Raji (cell line): ENCODE measurements around the gene PFDN4.

Experiments
- POLR2A ChIP-seq: IDR thresholded peaks from 2 replicates; pipeline ENCODE4 v1.6.1; 2011; ENCODE audit warnings: low read depth, low read length, control low read depth; ENCODE audit not compliant: insufficient read depth

Gene PFDN4

DNA sequence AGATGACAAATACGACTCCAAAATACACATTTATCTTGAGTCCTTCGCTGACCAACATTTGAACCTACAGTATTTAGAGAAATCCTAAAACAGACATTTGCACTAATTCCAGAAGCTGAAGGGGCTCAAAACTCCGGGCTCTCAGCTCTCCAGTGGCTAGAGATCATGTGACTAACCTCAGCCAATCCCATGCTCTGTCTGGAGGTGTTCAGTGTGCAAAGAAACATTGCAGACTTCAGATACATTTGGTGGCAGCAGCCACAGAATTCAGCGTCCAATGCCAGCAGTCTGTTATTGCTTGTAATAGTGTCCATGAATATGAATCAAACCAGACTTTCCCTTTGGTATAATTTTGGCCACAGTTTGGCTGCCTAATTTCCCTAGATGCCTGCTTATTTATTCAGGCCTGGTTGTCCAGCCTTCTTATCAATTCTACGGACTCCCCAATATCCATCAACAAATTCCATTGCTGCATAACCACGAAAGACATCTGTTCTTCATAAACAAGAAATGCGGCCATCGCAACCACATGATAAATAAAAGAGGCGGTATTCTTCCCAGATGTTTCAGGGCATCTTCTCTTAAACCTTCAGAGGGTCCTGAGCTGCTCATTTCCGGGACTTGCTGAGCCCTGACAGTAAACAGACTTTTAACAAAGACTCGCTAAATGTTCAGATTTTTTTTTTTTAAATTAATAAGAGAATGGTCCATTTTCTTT, 19.6 kb upstream of the PFDN4 start:
- TF ChIP-seq POLR2A: no peak

DNA sequence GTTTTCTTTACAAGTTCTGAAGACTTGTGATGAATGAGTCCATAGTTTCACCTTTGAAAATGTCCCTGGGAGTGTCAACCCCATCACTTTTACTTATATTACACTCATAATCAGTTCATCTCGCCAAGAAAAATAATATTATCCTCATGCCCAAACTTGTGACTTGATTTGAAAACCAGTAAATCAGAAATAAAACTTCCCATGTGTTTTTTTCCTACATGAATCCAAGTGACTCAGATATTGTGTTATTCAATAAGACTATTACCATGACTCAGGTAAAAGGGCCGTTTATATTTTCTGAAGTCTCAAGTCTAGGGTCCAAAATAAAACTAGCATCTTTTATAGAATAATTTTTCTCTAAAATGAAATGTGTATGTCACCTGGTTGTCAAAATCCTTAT, 18.3 kb upstream of the PFDN4 start:
- TF ChIP-seq POLR2A: no peak

DNA sequence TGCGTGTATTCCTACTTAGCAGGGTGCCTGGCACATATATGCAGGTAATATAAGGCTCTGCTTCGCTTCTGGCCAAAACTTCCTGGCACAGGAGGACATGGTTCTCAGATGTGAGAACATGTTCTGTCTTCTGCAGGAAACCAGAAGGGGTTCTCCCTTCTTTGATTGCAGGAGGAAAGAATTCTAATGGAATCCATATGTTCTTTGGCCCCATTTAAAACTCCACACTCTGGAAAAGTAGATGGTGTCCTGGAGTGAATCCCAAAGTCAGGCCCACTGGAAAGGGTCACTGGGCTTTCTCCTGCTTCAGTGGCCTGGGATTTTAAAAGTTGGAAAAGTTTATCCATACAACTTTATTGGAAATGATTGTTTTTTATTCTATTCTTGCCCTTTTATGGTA, 17.7 kb upstream of the PFDN4 start:
- TF ChIP-seq POLR2A: no peak

DNA sequence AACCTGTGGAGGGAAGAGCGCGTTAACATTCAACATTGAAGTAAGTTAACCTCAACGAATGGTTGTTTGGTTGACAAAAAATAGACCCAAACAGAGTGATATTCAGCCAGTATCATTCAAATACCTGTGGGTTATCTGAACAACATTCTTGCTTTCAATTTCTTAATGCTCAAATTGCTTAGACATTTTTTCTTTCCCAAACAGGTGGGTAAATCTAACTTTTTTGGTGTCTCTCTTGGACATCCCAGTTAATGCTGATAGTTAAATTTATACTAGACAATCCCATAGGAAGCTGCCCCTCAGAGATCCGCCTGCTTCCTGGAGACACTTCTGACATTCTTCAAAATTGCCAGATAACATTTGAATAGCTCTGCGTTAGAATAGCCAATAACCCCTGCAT, 14.1 kb upstream of the PFDN4 start:
- TF ChIP-seq POLR2A: no peak

DNA sequence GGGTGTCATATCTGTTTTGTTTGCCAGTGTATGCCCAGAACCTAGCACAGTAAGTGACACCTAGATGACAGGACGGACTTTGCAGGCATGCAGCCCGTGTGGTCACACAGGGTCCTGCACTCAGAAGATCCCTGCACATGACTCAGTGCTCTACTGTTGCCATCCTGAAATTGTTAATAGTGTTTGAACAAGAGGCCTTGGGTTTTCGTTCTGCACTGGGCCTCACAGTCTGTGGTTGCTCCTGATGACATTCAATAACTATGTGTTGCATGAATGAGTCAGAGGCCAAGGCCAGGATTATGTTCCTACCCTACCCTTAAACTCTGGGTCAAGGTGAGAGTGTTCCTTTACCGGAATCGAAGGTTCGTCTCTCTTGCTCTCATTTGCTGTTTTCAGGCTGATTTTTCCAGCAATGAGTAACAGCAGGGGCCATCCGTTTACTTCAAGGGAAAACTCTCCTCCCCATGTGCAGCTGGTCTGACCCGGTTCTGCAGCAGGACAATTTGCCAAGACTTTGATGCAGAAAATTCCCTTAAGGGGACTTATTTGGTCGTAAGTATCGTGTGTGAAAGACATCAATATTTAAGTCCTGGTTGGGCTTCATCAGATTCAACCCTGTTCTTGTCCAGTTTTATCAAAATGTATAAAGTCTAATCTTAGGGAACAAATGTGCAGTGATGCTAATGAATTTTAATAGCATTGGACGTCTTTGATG, 13.0 kb upstream of the PFDN4 start:
- TF ChIP-seq POLR2A: no peak

DNA sequence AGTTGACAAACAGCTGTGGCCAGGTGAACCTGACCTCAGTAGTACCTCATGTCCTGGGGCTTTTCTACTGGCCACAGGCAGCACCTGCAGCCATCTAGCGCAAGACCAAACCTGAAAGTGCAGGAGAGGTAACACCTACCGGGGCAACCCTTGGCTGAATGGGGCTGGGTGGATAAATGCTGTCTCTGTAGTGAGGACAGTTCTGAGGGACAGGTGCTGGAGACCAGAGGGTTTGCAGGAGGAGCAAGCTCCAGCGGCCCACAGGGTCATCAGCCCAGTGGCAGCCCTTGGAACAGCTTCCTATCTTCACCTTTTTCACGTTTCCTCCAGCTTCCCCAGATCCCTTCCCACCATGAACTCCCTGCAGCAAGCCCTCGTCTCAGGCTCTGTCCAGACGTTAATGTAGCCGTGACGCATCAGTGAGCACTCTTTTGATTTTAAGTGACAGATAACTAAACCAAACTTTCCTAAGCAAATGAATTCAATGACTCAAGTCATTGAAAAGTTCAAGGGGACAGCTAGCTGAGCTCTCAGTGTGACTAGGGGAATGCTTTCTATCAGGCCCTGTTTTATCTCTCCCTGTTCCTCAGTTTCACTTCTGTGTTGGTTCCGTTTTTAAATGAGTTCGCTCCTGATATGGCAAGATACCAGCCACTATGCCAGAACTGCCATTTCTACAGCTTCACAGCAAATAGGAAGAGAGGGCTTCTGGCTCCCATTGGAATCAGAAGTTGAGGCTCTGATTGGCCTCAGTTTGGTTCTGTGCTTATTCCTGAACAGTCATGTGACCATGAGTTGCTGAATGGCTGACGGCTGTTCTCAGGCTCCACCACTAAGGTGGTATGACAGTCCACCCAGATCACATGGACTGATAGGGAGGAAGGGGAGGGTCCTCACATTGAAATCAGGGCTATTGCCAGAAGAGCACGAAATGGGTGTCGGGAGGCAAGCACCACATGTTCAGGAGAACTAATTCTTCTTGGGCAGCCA, 12.1 kb upstream of the PFDN4 start:
- TF ChIP-seq POLR2A: no peak

DNA sequence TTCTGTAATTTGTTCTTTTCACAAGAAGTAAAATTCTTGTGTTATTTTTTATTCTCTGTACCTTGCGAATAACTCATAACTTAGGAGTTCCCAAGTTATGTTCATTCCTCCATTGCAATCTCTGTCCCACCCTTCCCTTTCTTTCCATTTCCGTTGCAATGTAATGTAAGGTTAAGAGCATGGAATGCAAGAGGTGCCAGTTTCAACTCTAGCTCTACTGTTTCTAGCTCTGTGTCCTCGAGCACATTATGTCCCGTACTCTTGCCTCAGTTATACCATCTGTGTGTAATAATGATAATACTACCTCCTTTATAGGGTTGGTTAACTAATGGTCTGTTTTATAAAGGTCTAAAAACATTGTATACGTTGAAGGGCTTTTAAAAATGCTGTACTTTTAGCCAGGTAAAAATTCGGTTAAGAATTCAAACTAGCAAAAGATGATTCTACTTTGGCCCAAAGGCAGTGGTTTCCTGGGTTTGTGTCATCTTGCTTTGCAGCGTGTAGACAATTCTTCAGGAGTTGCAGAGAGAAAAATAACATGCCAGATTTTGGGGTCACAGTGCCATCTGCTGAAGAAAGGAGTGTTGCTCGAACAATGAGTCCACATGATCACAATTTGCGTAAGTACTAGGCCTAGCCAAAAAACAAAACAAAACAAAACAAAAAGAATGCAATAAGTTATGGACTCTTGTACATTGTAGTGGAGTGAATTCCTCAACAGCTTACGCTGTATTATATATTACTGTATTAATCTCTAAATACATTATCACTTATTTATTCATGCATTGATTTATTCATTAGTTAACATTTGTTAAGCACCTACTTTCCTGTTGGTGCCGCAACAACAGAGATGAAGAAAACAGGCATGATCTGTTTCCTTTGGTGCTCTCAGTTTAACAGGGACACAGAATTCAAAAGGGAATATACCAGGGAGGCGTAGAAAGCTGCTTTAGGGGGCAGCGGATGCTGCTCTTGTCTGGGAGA, 10.0 kb upstream of the PFDN4 start:
- no peak for TF ChIP-seq POLR2A

DNA sequence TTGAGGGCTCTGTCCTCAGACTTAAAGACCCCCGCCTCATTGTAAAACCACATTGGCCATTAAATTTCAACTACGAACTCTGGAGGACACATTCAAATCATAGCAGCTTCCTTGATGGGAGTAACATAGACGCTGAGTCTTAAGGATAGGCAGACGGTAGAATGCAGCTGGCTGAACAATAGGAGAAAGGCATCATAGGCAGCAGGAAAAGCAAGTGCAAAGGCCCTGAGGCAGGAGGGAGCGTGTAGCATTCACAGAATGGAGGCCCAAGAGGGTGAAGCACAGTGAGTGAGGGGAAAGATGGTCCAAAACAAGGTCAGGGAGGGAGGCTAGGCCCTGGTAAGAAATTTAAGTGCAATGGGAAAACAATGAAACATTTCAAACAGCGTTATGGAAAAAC, 8.6 kb upstream of the PFDN4 start:
- TF ChIP-seq POLR2A: no peak

DNA sequence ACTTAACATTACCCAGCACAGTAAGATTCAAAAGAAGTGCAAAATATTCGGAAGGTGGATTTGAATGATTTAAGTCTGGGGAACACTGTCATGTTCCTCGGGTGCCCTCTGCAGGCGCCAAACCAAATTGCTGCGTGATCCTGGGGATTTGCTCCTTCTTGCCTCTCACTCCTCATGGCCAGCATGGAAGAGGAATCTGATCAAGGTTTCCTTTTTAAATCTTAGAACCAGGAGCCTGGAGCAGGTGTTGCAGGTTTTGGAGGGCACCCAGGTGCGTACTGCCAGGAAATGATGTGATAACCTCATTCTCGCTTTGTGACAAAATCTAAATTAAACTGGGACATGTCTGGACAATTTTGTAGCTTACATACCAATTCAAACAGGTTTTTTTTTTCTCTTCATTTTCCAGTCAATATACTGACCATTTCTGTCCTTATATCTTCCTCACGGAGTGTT, 8.1 kb upstream of the PFDN4 start:
- TF ChIP-seq POLR2A: no peak

DNA sequence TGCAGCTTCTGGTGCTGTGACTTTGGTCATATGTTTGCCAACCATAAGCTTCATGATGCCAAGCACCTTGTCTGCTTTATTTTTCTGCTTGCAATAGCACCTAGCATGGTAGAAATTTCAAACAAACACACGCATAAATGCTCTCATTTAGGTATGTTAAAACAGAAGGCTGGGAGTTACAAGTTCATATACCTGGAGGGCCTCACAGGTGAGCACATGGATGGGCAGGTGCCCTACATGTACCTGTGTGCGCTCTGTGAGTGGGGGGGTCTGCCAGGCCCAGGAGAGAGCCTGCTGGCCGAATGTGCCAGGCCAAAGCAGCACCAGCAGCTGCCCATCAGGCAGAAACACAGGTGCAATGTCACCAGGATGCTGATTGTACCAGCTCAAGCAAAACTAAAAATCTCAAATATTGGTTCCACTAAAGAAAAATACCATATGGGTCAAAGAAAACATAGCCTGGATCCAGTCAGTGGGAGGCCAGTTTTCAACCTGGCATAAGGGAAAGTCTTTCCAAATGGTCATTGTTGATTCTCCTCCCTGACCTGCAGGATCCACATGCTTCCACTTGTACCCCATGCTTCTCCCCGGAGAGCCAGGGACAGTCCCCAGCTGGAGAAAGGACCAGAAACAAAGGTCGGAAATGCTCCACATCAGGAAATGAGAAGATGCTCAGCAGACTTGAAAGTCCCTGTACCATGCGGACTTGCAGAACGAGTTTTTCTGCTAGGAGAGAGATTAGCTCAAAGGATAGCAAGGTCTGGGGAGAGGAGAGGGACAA, 7.2 kb upstream of the PFDN4 start:
- no peak for TF ChIP-seq POLR2A

DNA sequence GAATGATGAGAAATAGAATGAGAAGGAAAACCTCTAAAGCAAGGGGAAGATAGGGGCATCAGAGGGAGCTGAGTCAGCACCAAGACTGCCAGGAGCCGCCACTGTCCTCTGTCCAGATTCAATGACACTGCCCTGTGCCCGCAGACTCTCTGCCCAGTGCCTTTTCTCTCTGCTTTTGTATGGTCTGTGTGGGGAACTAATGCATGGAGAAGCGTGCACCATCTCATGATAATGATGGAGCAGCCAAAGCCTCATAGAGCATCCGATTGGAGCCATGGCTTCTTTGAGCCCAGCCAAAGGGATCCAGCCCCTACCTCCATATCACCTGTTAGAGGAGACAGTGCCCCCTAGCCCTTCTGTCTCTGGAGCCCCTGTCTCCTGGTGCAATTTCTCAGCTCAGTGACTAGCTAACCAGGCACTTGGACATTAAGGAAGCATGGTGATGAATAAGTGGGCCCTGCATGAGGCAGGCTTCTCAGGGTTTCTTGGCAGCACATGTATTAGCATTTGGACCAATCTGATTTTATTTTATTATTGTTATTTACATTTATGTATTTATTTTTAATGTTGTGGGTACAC, 6.5 kb upstream of the PFDN4 start:
- no peak for TF ChIP-seq POLR2A

DNA sequence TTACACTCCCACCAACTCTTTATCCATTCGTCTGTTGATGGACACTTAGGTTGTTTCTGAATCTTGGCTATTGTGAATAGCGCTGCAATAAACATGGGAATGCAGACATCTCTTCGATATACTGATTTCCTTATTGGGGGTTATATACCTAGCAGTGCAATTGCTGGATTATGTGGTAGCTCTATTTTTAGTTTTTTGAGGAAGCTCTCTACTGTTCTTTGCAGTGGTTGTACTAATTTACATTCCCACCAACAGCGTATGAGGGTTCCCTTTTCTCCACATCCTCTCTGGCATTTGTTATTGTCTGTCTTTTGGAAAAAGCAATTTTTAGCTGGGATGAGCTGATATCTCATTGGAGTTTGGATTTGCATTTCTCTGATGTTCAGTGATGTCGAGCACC, 4.6 kb upstream of the PFDN4 start:
- TF ChIP-seq POLR2A: no peak

DNA sequence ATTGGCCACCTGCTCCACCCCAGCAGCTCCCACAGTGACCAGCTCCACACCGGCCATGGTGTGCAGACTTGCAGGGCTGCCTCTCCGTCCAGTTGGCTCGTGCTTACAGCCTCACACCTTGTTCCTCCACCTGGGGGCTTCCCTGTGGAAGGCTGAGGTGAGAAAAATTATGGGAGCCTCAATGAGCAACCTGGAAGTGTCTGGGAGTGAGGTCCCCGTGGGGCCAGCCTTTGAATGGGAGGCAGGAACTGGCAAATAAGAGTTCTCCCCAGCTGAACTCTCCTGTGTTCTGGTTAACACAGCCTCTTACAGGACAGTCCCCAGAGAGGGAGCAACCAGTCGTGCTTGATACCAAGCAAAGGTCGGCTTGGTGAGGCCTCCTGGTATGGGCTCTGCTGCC, 3.8 kb upstream of the PFDN4 start:
- no peak for TF ChIP-seq POLR2A

DNA sequence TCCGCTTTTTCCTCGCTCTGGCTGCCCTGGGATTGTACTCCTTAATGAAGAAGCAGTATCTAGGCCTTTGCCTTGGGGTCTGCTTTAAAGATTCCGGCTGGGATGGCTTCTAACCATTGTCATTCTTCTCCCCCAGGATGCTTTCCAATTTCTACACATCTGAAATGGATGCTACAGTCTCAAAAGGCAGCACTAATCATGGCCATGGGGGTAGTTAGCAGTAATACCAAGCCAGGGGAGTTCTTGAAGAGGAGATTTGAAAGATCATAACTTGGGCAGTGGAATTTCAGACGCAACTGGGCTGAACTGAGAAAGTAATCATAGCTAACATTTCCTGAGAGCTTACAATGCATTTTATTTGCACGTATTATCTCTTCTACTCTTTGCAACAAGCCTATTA, 3.4 kb upstream of the PFDN4 start:
- no peak for TF ChIP-seq POLR2A

DNA sequence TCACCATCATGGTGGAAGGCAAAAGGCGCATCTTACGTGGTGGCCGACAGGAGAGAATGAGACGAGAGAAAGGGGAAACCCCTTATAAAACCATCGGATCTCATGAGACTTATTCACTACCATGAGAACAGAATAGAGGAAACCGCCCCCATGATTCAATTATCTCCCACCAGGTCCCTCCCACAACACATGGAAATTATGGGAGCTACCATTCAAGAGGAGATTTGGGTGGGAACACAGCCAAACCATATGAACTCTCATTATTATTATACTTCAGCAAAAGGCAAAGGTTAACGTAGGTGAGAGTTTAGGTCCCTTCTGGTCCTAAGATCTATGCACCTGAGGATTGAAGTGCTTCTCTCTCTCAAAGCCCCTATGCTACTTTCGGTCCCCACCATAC, 2.4 kb upstream of the PFDN4 start:
- TF ChIP-seq POLR2A: no peak
